Measurements from ENCODE around the gene SPAG4.

Gene SPAG4

DNA sequence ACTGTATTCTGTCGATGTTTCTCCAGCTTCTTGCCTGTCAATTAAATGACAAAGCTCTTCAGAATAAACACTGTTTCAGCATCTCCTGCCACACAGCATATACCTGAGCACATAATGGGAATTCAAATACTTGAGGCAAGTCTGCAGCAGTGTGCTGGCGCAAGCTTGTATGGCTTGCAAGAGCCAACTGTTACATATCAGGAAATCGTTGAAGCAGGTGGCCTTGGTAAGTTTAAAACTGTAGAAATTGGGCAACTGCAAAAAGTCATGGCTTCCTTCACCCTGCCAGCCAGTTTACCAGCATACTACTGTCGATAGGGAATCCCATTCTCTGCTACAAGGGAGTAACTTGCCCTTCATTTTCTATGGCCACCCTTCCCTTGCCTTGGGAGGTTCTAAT, 26.1 kb downstream of the SPAG4 start:
- H4K20me1 ChIP-seq (ENCODE audit: insufficient read depth, low read length, poor library complexity, severe bottlenecking): peaks cover 34% of the 10 kb centered on the region
- no peaks in the 10 kb centered on the region for H3K36me3 ChIP-seq (ENCODE audit: insufficient read depth, low read length)
- H3K4me2 ChIP-seq (ENCODE audit: low read depth, low read length, poor library complexity, severe bottlenecking): peak overlapping the region; percentile 42
- no peaks in the 10 kb centered on the region for H3K27me3 ChIP-seq (ENCODE audit: insufficient read depth, low read length, poor library complexity, severe bottlenecking)
- H3K9me3 ChIP-seq (ENCODE audit: insufficient read depth, low read depth, low read length): no peaks in the 10 kb centered on the region
- H2AFZ ChIP-seq (ENCODE audit: low read length): no peak overlapping the region
- H3F3A ChIP-seq (ENCODE audit: low read depth): no peaks in the 10 kb centered on the region
- no peak overlapping the region for H3K9ac ChIP-seq (ENCODE audit: low read depth, low read length, poor library complexity, severe bottlenecking)
- H3K4me1 ChIP-seq (ENCODE audit: insufficient read depth, low read length, poor library complexity, severe bottlenecking): peaks cover 22% of the 10 kb centered on the region
- no peak overlapping the region for H3K4me3 ChIP-seq (ENCODE audit: low read length, poor library complexity, severe bottlenecking)
- H3K79me2 ChIP-seq (ENCODE audit: insufficient read depth, low read length): peaks cover 98% of the 10 kb centered on the region
- no peaks in the 10 kb centered on the region for H3K9me2 ChIP-seq (replicated peaks; ENCODE audit: low read depth, low read length)
- TF ChIP-seq EZH2phosphoT487 (IDR thresholded peaks at IDR 0.05; ENCODE audit: borderline replicate concordance): no peak
- TF ChIP-seq, protein P1, sequence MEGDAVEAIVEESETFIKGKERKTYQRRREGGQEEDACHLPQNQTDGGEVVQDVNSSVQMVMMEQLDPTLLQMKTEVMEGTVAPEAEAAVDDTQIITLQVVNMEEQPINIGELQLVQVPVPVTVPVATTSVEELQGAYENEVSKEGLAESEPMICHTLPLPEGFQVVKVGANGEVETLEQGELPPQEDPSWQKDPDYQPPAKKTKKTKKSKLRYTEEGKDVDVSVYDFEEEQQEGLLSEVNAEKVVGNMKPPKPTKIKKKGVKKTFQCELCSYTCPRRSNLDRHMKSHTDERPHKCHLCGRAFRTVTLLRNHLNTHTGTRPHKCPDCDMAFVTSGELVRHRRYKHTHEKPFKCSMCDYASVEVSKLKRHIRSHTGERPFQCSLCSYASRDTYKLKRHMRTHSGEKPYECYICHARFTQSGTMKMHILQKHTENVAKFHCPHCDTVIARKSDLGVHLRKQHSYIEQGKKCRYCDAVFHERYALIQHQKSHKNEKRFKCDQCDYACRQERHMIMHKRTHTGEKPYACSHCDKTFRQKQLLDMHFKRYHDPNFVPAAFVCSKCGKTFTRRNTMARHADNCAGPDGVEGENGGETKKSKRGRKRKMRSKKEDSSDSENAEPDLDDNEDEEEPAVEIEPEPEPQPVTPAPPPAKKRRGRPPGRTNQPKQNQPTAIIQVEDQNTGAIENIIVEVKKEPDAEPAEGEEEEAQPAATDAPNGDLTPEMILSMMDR (conservative IDR thresholded peaks at IDR 0.05; ENCODE audit: low read length): no peak

DNA sequence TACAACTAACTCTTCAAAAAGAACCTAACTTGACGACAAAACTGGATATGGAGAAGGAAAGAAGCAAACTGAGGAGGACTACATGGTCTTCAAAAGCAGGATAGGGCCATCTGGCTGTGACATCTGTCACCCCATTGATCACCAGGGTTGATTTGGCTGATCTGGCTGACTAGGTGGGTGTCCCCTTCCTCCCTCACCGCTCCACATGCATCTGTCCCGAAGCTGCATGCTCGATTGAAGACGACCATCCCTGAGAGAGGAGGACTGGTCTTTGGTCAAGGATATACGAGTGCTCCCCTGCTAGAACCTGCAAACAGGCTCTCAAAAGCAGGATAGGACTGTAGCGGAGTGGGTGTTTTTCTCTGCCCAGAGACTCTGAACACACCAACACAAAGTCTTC, 27.4 kb downstream of the SPAG4 start:
- TF ChIP-seq EZH2phosphoT487 (IDR thresholded peaks at IDR 0.05; ENCODE audit: borderline replicate concordance): no peak
- TF ChIP-seq, protein P1 (conservative IDR thresholded peaks at IDR 0.05; ENCODE audit: low read length): no peak
- Histone ChIP-seq H3K9ac (ENCODE audit: low read depth, low read length, poor library complexity, severe bottlenecking) (no peak overlapping the region), H3K9me2 (replicated peaks; ENCODE audit: low read depth, low read length) (no peaks in the 10 kb centered on the region), H3K4me2 (ENCODE audit: low read depth, low read length, poor library complexity, severe bottlenecking) (no peak overlapping the region), H3K4me1 (ENCODE audit: insufficient read depth, low read length, poor library complexity, severe bottlenecking) (peaks cover 22% of the 10 kb centered on the region), H3K27me3 (ENCODE audit: insufficient read depth, low read length, poor library complexity, severe bottlenecking) (no peaks in the 10 kb centered on the region), H3F3A (ENCODE audit: low read depth) (no peaks in the 10 kb centered on the region), H2AFZ (ENCODE audit: low read length) (no peak overlapping the region), H4K20me1 (ENCODE audit: insufficient read depth, low read length, poor library complexity, severe bottlenecking) (peaks cover 27% of the 10 kb centered on the region), H3K36me3 (ENCODE audit: insufficient read depth, low read length) (0 out of 2 replicates have a peak, but pooled peaks cover under 1% of the 10 kb centered on the region), H3K9me3 (ENCODE audit: insufficient read depth, low read depth, low read length) (no peaks in the 10 kb centered on the region), H3K79me2 (ENCODE audit: insufficient read depth, low read length) (peaks cover 96% of the 10 kb centered on the region), H3K4me3 (ENCODE audit: low read length, poor library complexity, severe bottlenecking) (no peak overlapping the region)

DNA sequence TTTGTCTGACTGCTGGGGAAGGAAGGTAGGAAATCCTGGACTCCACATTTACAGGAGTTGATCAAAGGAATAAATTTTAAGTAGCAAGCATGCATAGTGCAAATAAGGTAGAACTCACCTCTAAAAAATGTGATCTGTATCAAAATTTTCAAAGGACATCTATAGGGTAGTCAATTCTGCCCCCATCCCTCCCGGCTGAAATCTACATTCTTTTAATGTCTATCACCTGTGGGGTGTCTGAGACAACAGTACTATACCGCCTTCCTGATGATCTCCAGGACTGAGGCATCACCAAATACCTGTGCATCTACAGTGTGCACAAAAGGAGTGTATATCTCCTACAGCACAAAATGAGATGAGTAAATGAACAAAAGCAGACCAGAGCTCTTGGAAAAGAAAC, 29.2 kb downstream of the SPAG4 start:
- Histone ChIP-seq H3K9ac (ENCODE audit: low read depth, low read length, poor library complexity, severe bottlenecking) (no peak overlapping the region), H4K20me1 (ENCODE audit: insufficient read depth, low read length, poor library complexity, severe bottlenecking) (peaks cover 33% of the 10 kb centered on the region), H3K27me3 (ENCODE audit: insufficient read depth, low read length, poor library complexity, severe bottlenecking) (no peaks in the 10 kb centered on the region), H3K4me1 (ENCODE audit: insufficient read depth, low read length, poor library complexity, severe bottlenecking) (peaks cover 22% of the 10 kb centered on the region), H3K36me3 (ENCODE audit: insufficient read depth, low read length) (peaks cover 3% of the 10 kb centered on the region; the same call in 1 of the 2 replicates), H3K9me3 (ENCODE audit: insufficient read depth, low read depth, low read length) (no peaks in the 10 kb centered on the region), H3K9me2 (replicated peaks; ENCODE audit: low read depth, low read length) (no peaks in the 10 kb centered on the region), H3K4me3 (ENCODE audit: low read length, poor library complexity, severe bottlenecking) (no peak overlapping the region), H3K4me2 (ENCODE audit: low read depth, low read length, poor library complexity, severe bottlenecking) (no peak overlapping the region), H3K79me2 (ENCODE audit: insufficient read depth, low read length) (peaks cover 97% of the 10 kb centered on the region), H3F3A (ENCODE audit: low read depth) (no peaks in the 10 kb centered on the region), H2AFZ (ENCODE audit: low read length) (no peak overlapping the region)
- TF ChIP-seq EZH2phosphoT487 (IDR thresholded peaks at IDR 0.05; ENCODE audit: borderline replicate concordance): no peak
- TF ChIP-seq, protein P1 (conservative IDR thresholded peaks at IDR 0.05; ENCODE audit: low read length): no peak
